Neural progenitor cell (in vitro differentiated cells): ENCODE measurements around the gene COMMD3. TPM values are rescaled to one million over a fixed set of nuclear protein-coding genes. Genes with fewer than 3 reads are reported as not detected.

ENCODE experiments used
- DNase-seq: peaks from one replicate; pipeline ENCODE4 v3.0.0-alpha.2; 2016; ENCODE audit warnings: low spot score
- H2AFZ ChIP-seq: fragments of 200-600 bp; sonication (generic); replicated peaks from 2 replicates; pipeline ENCODE4 v1.6.1; 2016; ENCODE audit warnings: antibody characterized with exemption
- H3F3A ChIP-seq: fragments of 200-600 bp; sonication (generic); 2 replicates; pipeline ENCODE4 v1.6.1; 2016; ENCODE audit warnings: antibody characterized with exemption, low read depth
- H3K27ac ChIP-seq: fragments of 200-600 bp; sonication (generic); 2 replicates; pipeline ENCODE4 v1.5.1; 2016; ENCODE audit warnings: mild to moderate bottlenecking
- H3K27me3 ChIP-seq: fragments of 200-600 bp; sonication (generic); 2 replicates; pipeline ENCODE4 v1.6.1; 2016; ENCODE audit warnings: mild to moderate bottlenecking, moderate library complexity
- H3K36me3 ChIP-seq: fragments of 200-600 bp; sonication (generic); 2 replicates; pipeline ENCODE4 v1.5.1; 2016
- H3K4me1 ChIP-seq: fragments of 200-600 bp; sonication (generic); 2 replicates; pipeline ENCODE4 v1.6.1; 2016; ENCODE audit warnings: mixed run types
- H3K4me2 ChIP-seq: fragments of 200-600 bp; sonication (generic); 2 replicates; pipeline ENCODE4 v1.6.1; 2016
- H3K4me3 ChIP-seq: fragments of 200-600 bp; sonication (generic); 2 replicates; pipeline ENCODE4 v1.5.1; 2016
- H3K79me2 ChIP-seq: fragments of 200-600 bp; sonication (generic); 2 replicates; pipeline ENCODE4 v1.6.1; 2016; ENCODE audit warnings: low read depth
- H3K9ac ChIP-seq: fragments of 200-600 bp; sonication (generic); 2 replicates; pipeline ENCODE4 v1.6.1; 2016
- H3K9me3 ChIP-seq: fragments of 200-600 bp; sonication (generic); 2 replicates; pipeline ENCODE4 v1.5.1; 2016; ENCODE audit warnings: low read depth
- H4K20me1 ChIP-seq: fragments of 200-600 bp; sonication (generic); 2 replicates; pipeline ENCODE4 v1.6.1; 2016; ENCODE audit warnings: low read depth
- H3K27ac Mint-ChIP-seq: 3 replicates; pipeline ENCODE4 v1.8.0; 2021; ENCODE audit warnings: mixed read lengths
- H3K27me3 Mint-ChIP-seq: 2 replicates; pipeline ENCODE4 v1.8.0; 2022; ENCODE audit warnings: low read depth, mild to moderate bottlenecking, inconsistent platforms, moderate library complexity, mixed read lengths; ENCODE audit not compliant: insufficient read depth
- H3K36me3 Mint-ChIP-seq: 3 replicates; pipeline ENCODE4 v1.8.0; 2021; ENCODE audit warnings: mixed read lengths
- H3K4me1 Mint-ChIP-seq: 3 replicates; pipeline ENCODE4 v1.8.0; 2021; ENCODE audit warnings: mixed read lengths
- H3K4me3 Mint-ChIP-seq: 3 replicates; pipeline ENCODE4 v1.8.0; 2021; ENCODE audit warnings: mild to moderate bottlenecking, moderate library complexity, mixed read lengths
- H3K9me3 Mint-ChIP-seq: 3 replicates; pipeline ENCODE4 v1.8.0; 2020; ENCODE audit warnings: mixed read lengths
- EZH2 ChIP-seq: fragments of 200-600 bp; sonication (generic); IDR thresholded peaks from 2 replicates; pipeline ENCODE4 v1.6.1; 2017; ENCODE audit warnings: antibody characterized with exemption, mild to moderate bottlenecking, moderate library complexity
- EZH2phosphoT487 ChIP-seq: fragments of 200-600 bp; sonication (generic); IDR thresholded peaks from 2 replicates; pipeline ENCODE4 v1.6.1; 2017; ENCODE audit warnings: antibody characterized with exemption
- total RNA-seq: library from RNA; depleted of rRNA; stranded (reverse); fragments of >200 nt; gene quantifications from 2 replicates; pipeline ENCODE4 v1.2.3, GENCODE V29; 2015; ENCODE audit warnings: low replicate concordance
- TF ChIP-seq, protein P1 (sequence below): fragments of 200-600 bp; sonication (generic); IDR thresholded peaks from 2 replicates; pipeline ENCODE4 v1.5.1; 2017; ENCODE audit warnings: antibody characterized with exemption, mild to moderate bottlenecking

COMMD3 gene
- total RNA-seq, 1 donor from 2014 or later = 16.3 TPM

DNA sequence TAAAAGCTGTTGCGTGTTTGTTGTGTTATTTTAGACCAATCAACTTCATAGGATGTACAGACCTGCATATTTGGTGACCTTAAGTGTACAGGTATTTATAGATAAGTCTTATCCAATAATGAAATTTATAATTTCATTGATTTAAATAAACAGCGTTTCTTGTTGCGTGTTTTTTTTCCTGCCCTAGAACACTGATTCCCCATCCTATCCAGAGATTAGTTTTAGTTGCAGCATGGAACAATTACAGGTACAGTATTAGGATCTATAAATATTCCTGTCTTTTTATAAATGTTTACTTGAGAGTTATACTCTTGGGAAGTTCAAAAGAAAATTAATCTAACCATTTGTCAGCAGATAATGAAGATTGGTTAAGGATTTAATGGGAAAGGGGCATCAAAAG lies 2.6 kb downstream of the COMMD3 start:
- no peak overlapping the region for H3K27ac ChIP-seq
- no peak for DNase-seq
- H3K4me1 ChIP-seq = peaks cover 25% of the 10 kb centered on the region
- H3K27me3 ChIP-seq = peaks cover 76% of the 10 kb centered on the region
- Mint-ChIP-seq H3K4me3 (no peak overlapping the region), H3K4me1 (peaks cover 49% of the 10 kb centered on the region), H3K9me3 (peaks cover 6% of the 10 kb centered on the region), H3K36me3 (peaks cover 5% of the 10 kb centered on the region), H3K27ac (no peak overlapping the region), H3K27me3 (peaks cover 44% of the 10 kb centered on the region)
- H3K9ac ChIP-seq = no peak overlapping the region
- no peaks in the 10 kb centered on the region for H3K9me3 ChIP-seq
- H3K79me2 ChIP-seq = peaks cover 18% of the 10 kb centered on the region
- peaks cover 46% of the 10 kb centered on the region for H4K20me1 ChIP-seq
- peak; percentile 23 for TF ChIP-seq EZH2
- TF ChIP-seq, protein P1, sequence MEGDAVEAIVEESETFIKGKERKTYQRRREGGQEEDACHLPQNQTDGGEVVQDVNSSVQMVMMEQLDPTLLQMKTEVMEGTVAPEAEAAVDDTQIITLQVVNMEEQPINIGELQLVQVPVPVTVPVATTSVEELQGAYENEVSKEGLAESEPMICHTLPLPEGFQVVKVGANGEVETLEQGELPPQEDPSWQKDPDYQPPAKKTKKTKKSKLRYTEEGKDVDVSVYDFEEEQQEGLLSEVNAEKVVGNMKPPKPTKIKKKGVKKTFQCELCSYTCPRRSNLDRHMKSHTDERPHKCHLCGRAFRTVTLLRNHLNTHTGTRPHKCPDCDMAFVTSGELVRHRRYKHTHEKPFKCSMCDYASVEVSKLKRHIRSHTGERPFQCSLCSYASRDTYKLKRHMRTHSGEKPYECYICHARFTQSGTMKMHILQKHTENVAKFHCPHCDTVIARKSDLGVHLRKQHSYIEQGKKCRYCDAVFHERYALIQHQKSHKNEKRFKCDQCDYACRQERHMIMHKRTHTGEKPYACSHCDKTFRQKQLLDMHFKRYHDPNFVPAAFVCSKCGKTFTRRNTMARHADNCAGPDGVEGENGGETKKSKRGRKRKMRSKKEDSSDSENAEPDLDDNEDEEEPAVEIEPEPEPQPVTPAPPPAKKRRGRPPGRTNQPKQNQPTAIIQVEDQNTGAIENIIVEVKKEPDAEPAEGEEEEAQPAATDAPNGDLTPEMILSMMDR = no peak
- no peaks in the 10 kb centered on the region for H3K36me3 ChIP-seq
- H3K4me2 ChIP-seq = no peak overlapping the region
- H2AFZ ChIP-seq = no peak overlapping the region
- no peak overlapping the region for H3K4me3 ChIP-seq
- H3F3A ChIP-seq = peaks cover 55% of the 10 kb centered on the region

DNA sequence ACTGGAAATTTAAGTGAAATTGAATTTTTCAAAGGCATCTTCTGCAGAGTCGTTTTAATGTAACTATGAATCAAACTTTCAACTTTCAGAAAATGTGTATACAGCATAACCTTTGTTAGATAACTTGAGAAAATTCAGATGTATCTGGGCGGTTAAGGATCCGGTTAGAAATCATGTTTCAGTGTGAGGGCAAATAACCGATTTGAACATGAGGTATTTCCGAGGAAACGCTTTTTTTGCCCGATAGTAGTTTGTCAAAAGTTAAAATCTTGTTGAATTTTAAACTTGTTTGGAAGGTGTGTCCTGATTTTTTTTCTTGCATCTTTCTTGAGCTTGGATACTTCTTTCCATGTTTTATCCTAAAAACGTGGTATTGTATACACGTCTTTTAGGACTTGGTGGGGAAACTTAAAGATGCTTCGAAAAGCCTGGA lies 3.4 kb downstream of the COMMD3 start:
- H3K36me3 ChIP-seq = no peaks in the 10 kb centered on the region
- Mint-ChIP-seq H3K36me3 (peaks cover 5% of the 10 kb centered on the region), H3K4me1 (peaks cover 57% of the 10 kb centered on the region), H3K9me3 (peaks cover 6% of the 10 kb centered on the region), H3K27me3 (peaks cover 47% of the 10 kb centered on the region), H3K27ac (no peak overlapping the region), H3K4me3 (peak overlapping the region; percentile 88)
- H3K79me2 ChIP-seq = peaks cover 26% of the 10 kb centered on the region
- peaks cover 54% of the 10 kb centered on the region for H4K20me1 ChIP-seq
- H3F3A ChIP-seq = peaks cover 63% of the 10 kb centered on the region
- H3K27ac ChIP-seq = no peak overlapping the region
- H3K4me2 ChIP-seq = peak overlapping the region; percentile 75
- no peak overlapping the region for H3K4me3 ChIP-seq
- TF ChIP-seq, protein P1 = no peak
- peak; percentile 89 for TF ChIP-seq EZH2phosphoT487
- DNase-seq = peak; percentile 36
- H2AFZ ChIP-seq = no peak overlapping the region
- H3K9me3 ChIP-seq = no peaks in the 10 kb centered on the region
- peaks cover 76% of the 10 kb centered on the region for H3K27me3 ChIP-seq
- H3K9ac ChIP-seq = no peak overlapping the region
- H3K4me1 ChIP-seq = peaks cover 28% of the 10 kb centered on the region

DNA sequence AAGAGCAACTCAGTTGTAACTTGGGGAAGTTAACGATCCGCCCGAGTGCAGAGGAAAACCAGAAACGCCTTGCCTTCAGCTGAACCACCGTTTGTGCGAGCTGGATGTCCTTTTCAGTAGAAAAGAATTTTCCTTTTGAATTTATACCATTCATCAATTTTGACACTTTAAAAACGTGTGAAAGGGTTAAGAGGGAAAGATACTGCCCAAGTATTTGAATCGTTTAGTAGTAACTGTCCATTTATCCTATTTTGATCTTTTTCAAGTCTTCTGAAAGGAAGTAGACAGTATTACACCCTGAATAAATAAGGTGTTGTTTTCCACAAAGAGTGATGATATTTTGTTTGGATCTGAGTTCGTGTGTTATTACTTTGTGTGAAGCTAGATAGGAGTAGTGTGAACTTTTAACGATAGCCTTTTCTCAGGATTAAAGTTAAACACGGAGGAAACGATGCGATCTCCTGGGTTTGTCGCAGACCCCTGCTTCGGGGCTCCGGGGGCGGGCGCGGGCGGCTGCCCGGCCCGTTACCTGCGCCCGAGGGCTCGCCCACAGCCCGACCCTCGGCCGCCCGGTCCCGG lies 3.9 kb downstream of the COMMD3 start:
- H4K20me1 ChIP-seq = peaks cover 59% of the 10 kb centered on the region
- H3K9me3 Mint-ChIP-seq = peaks cover 6% of the 10 kb centered on the region
- H3K4me3 ChIP-seq = peak overlapping the region; percentile 45
- peaks cover 5% of the 10 kb centered on the region for H3K36me3 Mint-ChIP-seq
- H3F3A ChIP-seq = peaks cover 63% of the 10 kb centered on the region
- peak overlapping the region; percentile 88 for H3K4me3 Mint-ChIP-seq
- H3K4me1 ChIP-seq = peaks cover 30% of the 10 kb centered on the region
- H3K4me2 ChIP-seq = peak overlapping the region; percentile 75
- H2AFZ ChIP-seq = no peak overlapping the region
- H3K4me1 Mint-ChIP-seq = peaks cover 57% of the 10 kb centered on the region
- TF ChIP-seq EZH2phosphoT487 (peak; percentile 72), EZH2 (peak; percentile 86)
- TF ChIP-seq, protein P1 = no peak
- DNase-seq = peak; percentile 64
- H3K9me3 ChIP-seq = no peaks in the 10 kb centered on the region
- H3K27ac ChIP-seq = no peak overlapping the region
- peaks cover 31% of the 10 kb centered on the region for H3K79me2 ChIP-seq
- peaks cover 76% of the 10 kb centered on the region for H3K27me3 ChIP-seq
- H3K9ac ChIP-seq = no peak overlapping the region
- H3K36me3 ChIP-seq = no peaks in the 10 kb centered on the region
- peak overlapping the region; percentile 57 for H3K27ac Mint-ChIP-seq
- H3K27me3 Mint-ChIP-seq = peaks cover 47% of the 10 kb centered on the region
